Measurements from ENCODE around the gene DUSP3.
A peak's percentile ranks its signal among the peaks of the same experiment; 100 is the strongest.

DUSP3 gene

GRCh38 chr17:43768382-43768781, 10.4 kb downstream of the DUSP3 start:
- DNase-seq = peak in 6 of 14 donors; percentile 21 to 49 (median 38)

- no peak for DNase-seq
These were observed 11.1 kb downstream of the DUSP3 start for GRCh38 chr17:43767713-43768059.

GRCh38 chr17:43767053-43767712, 11.6 kb downstream of the DUSP3 start:
- no peak for DNase-seq

- peak in 5 of 14 donors; percentile 3 to 22 (median 16) for DNase-seq
These were observed 12.2 kb downstream of the DUSP3 start for GRCh38 chr17:43766413-43767052.

- peak; percentile 8 to 87 (median 78) for DNase-seq
These were observed 18.4 kb downstream of the DUSP3 start for GRCh38 chr17:43760254-43760852.

GRCh38 chr17:43759836-43760235, 18.9 kb downstream of the DUSP3 start:
- DNase-seq = no peak

GRCh38 chr17:43758497-43759174, 20.1 kb downstream of the DUSP3 start, which contains the start of gene SOST:
SOST (minus strand) TSS chr17:43758791; CDS start chr17:43758741, 50 bp downstream.
- no peak for DNase-seq

GRCh38 chr17:43758086-43758485, 20.7 kb downstream of the DUSP3 start:
- no peak for DNase-seq

GRCh38 chr17:43757171-43757660, 21.6 kb downstream of the DUSP3 start:
- DNase-seq = no peak

- DNase-seq = no peak
These were observed 22.6 kb downstream of the DUSP3 start for GRCh38 chr17:43756201-43756600.

GRCh38 chr17:43755389-43755875, 23.3 kb downstream of the DUSP3 start:
- DNase-seq = peak in 1 of 14 donors; percentile 8

- no peak for DNase-seq
These were observed 23.8 kb downstream of the DUSP3 start for GRCh38 chr17:43754947-43755346.

- no peak for DNase-seq
These were observed 25.2 kb downstream of the DUSP3 start for GRCh38 chr17:43753493-43754129.

- DNase-seq = no peak
These were observed 28.6 kb downstream of the DUSP3 start for GRCh38 chr17:43750153-43750552.

- DNase-seq = no peak
These were observed 33.2 kb downstream of the DUSP3 start for GRCh38 chr17:43745541-43745940.

- no peak for DNase-seq
These were observed 37.1 kb downstream of the DUSP3 start for GRCh38 chr17:43741636-43742035.

GRCh38 chr17:43740541-43740940, 38.2 kb downstream of the DUSP3 start:
- DNase-seq = no peak

- DNase-seq = no peak
These were observed 41.1 kb downstream of the DUSP3 start for GRCh38 chr17:43737722-43738121.

- DNase-seq = no peak
These were observed 42.4 kb downstream of the DUSP3 start for GRCh38 chr17:43736389-43736788.

- DNase-seq = no peak
These were observed 44.4 kb downstream of the DUSP3 start for GRCh38 chr17:43734376-43734775.

GRCh38 chr17:43733956-43734355, 44.8 kb downstream of the DUSP3 start:
- DNase-seq = no peak

GRCh38 chr17:43732958-43733357, 45.8 kb downstream of the DUSP3 start:
- no peak for DNase-seq
